H1 (cell line): ENCODE data around the gene NKD2. TPM values are rescaled to one million over a fixed set of nuclear protein-coding genes. Genes with fewer than 3 reads are reported as not detected.

Source experiments
- CTCF ChIA-PET: fragments of 300-600 bp; sonication (Branson Sonifier 250); formaldehyde crosslinking; loops from one replicate; lab custom pipeline; 2021; ENCODE audit not compliant: partially characterized antibody; lab: Charles Lee
- POLR2A ChIA-PET: fragments of 300-600 bp; sonication (Branson Sonifier 250); formaldehyde crosslinking; loops from one replicate; lab custom pipeline; 2021; ENCODE audit warnings: inconsistent platforms; ENCODE audit not compliant: partially characterized antibody; lab: Charles Lee
- DNase-seq, 2 experiments: peaks; one replicate each; pipeline versions ENCODE4 v3.0.0 to v3.0.0-alpha.2; 2010 to 2022; ENCODE audit warnings: low spot score in 2 of 2, low read depth in 1 of 2, mixed read lengths in 1 of 2
- FAIRE-seq: peaks from 2 replicates; lab custom pipeline; 2011; peaks lifted over from hg19 to GRCh38; lab: Jason Lieb, UNC
- H2AFZ ChIP-seq: 2 replicates; pipeline ENCODE4 v1.8.1; 2012; ENCODE audit warnings: low read length, inconsistent platforms
- H2AK5ac ChIP-seq: 2 replicates; pipeline ENCODE4 v1.6.1; 2013; ENCODE audit warnings: low read depth, low read length
- H2BK120ac ChIP-seq: replicated peaks from 2 replicates; pipeline ENCODE3; 2013; ENCODE audit warnings: low read depth, low read length, inconsistent platforms
- H2BK12ac ChIP-seq: 2 replicates; pipeline ENCODE4 v1.6.1; 2013; ENCODE audit warnings: low read depth, low read length
- H2BK15ac ChIP-seq: 2 replicates; pipeline ENCODE4 v1.6.1; 2013; ENCODE audit warnings: low read length
- H2BK20ac ChIP-seq: 2 replicates; pipeline ENCODE4 v1.6.1; 2013; ENCODE audit warnings: low read length
- H2BK5ac ChIP-seq: 2 replicates; pipeline ENCODE4 v1.6.1; 2013; ENCODE audit warnings: low read depth, low read length
- H3K14ac ChIP-seq: 2 replicates; pipeline ENCODE4 v1.6.1; 2013; ENCODE audit warnings: inconsistent platforms; ENCODE audit not compliant: insufficient read length
- H3K18ac ChIP-seq: 2 replicates; pipeline ENCODE4 v1.6.1; 2013; ENCODE audit warnings: low read length; ENCODE audit errors: extremely low read depth
- H3K23ac ChIP-seq: 2 replicates; pipeline ENCODE4 v1.6.1; 2013; ENCODE audit warnings: inconsistent platforms; ENCODE audit not compliant: insufficient read length
- H3K23me2 ChIP-seq: 2 replicates; pipeline ENCODE4 v1.6.1; 2013; ENCODE audit warnings: low read depth, low read length
- H3K27ac ChIP-seq: 2 replicates; pipeline ENCODE4 v1.6.1; 2011; ENCODE audit warnings: low read depth, low read length, inconsistent platforms
- H3K27me3 ChIP-seq, 4 experiments: replicated peaks in 1 of 4; 1 replicate in 1 of 4; 2 replicates in 3 of 4; pipeline versions ENCODE4 v1.6.1 to v1.8.1; 2011 to 2013; ENCODE audit warnings: low read length in 3 of 4, mild to moderate bottlenecking in 3 of 4, inconsistent platforms in 2 of 4, mixed read lengths in 2 of 4, moderate library complexity in 1 of 4; ENCODE audit not compliant: control insufficient read depth in 3 of 4, insufficient read depth in 3 of 4; ENCODE audit errors: extremely low read depth in 1 of 4
- H3K36me3 ChIP-seq, 4 experiments: 2 replicates each; pipeline versions ENCODE4 v1.6.1 to v1.8.1; 2011 to 2013; ENCODE audit warnings: mild to moderate bottlenecking in 4 of 4, low read length in 3 of 4, moderate library complexity in 2 of 4, control low read depth in 1 of 4, inconsistent platforms in 1 of 4; ENCODE audit not compliant: insufficient read depth in 4 of 4, control insufficient read depth in 2 of 4
- H3K4ac ChIP-seq: replicated peaks from 2 replicates; pipeline ENCODE3; 2013; ENCODE audit warnings: low read length, low read depth, mixed read lengths, inconsistent platforms; ENCODE audit not compliant: insufficient read length
- H3K4me1 ChIP-seq, 4 experiments: replicated peaks in 1 of 4; 1 replicate in 1 of 4; 2 replicates in 3 of 4; pipeline versions ENCODE4 v1.6.1 to v1.8.1; 2011 to 2013; ENCODE audit warnings: low read length in 3 of 4, inconsistent platforms in 2 of 4, mixed read lengths in 1 of 4; ENCODE audit not compliant: insufficient read depth in 4 of 4, control insufficient read depth in 3 of 4
- H3K4me2 ChIP-seq, 2 experiments: 2 replicates each; pipeline versions ENCODE4 v1.6.1 to v1.8.1; 2011 to 2013; ENCODE audit warnings: low read depth in 2 of 2, low read length in 2 of 2, control low read depth in 1 of 2, inconsistent platforms in 1 of 2, mild to moderate bottlenecking in 1 of 2; ENCODE audit not compliant: insufficient read depth in 1 of 2
- H3K4me3 ChIP-seq, 4 experiments: fragments of 200-600, 300-600 bp in 1 of 4; sonication (generic), shearing (Covaris generic), sonication (Bioruptor Twin) in 1 of 4; 2 replicates each; pipeline versions ENCODE4 v1.5.1 to v1.8.1; 2011 to 2016; ENCODE audit warnings: low read length in 4 of 4, low read depth in 3 of 4, control low read depth in 2 of 4, inconsistent platforms in 2 of 4, mild to moderate bottlenecking in 2 of 4, mixed read lengths in 1 of 4, moderate library complexity in 1 of 4; ENCODE audit not compliant: insufficient read depth in 2 of 4; ENCODE audit errors: extremely low read depth in 1 of 4
- H3K56ac ChIP-seq: replicated peaks from 2 replicates; pipeline ENCODE3; 2013; ENCODE audit warnings: low read depth, mild to moderate bottlenecking, mixed read lengths, low read length, inconsistent platforms; ENCODE audit not compliant: insufficient read length
- H3K79me1 ChIP-seq: 2 replicates; pipeline ENCODE4 v1.6.1; 2013; ENCODE audit warnings: low read depth, low read length, control low read depth
- H3K79me2 ChIP-seq, 2 experiments: 2 replicates each; pipeline versions ENCODE4 v1.6.1 to v1.8.1; 2012 to 2013; ENCODE audit warnings: low read length in 2 of 2, mild to moderate bottlenecking in 2 of 2, inconsistent platforms in 1 of 2; ENCODE audit not compliant: insufficient read depth in 2 of 2, control insufficient read depth in 1 of 2
- H3K9ac ChIP-seq, 4 experiments: replicated peaks in 1 of 4; 1 replicate in 1 of 4; 2 replicates in 3 of 4; pipeline versions ENCODE4 v1.6.1 to v1.8.1; 2011 to 2013; ENCODE audit warnings: low read depth in 3 of 4, low read length in 3 of 4, control low read depth in 2 of 4, mild to moderate bottlenecking in 2 of 4, moderate library complexity in 2 of 4, inconsistent platforms in 1 of 4; ENCODE audit errors: extremely low read depth in 1 of 4
- H3K9me3 ChIP-seq, 2 experiments: 2 replicates each; pipeline versions ENCODE4 v1.6.1 to v1.8.1; 2012 to 2013; ENCODE audit warnings: mild to moderate bottlenecking in 2 of 2, moderate library complexity in 2 of 2, control low read depth in 1 of 2, inconsistent platforms in 1 of 2, low read depth in 1 of 2, low read length in 1 of 2, mixed read lengths in 1 of 2; ENCODE audit not compliant: insufficient read depth in 2 of 2
- H4K20me1 ChIP-seq, 2 experiments: replicated peaks in 1 of 2; 2 replicates each; pipeline versions ENCODE3 to v1.8.1; 2011 to 2013; ENCODE audit warnings: inconsistent platforms in 2 of 2, low read length in 2 of 2, mild to moderate bottlenecking in 1 of 2; ENCODE audit not compliant: insufficient read depth in 2 of 2, control insufficient read depth in 1 of 2
- H4K5ac ChIP-seq: 2 replicates; pipeline ENCODE4 v1.6.1; 2013; ENCODE audit warnings: low read length, low read depth, mixed read lengths, inconsistent platforms; ENCODE audit not compliant: insufficient read length
- H4K8ac ChIP-seq: 2 replicates; pipeline ENCODE4 v1.8.0; 2013; ENCODE audit warnings: mild to moderate bottlenecking, moderate library complexity, low read length, inconsistent platforms; ENCODE audit not compliant: insufficient read depth; ENCODE audit errors: extremely low read depth
- H4K91ac ChIP-seq: replicated peaks from 2 replicates; pipeline ENCODE3; 2013; ENCODE audit warnings: low read length, mixed read lengths, inconsistent platforms; ENCODE audit not compliant: insufficient read length
- BCL11A ChIP-seq, 2 experiments: IDR thresholded peaks; one replicate each; pipeline ENCODE4 v1.6.1; 2011; ENCODE audit warnings: low read depth in 2 of 2, low read length in 2 of 2, mild to moderate bottlenecking in 2 of 2
- GTF2F1 ChIP-seq: IDR thresholded peaks from 2 replicates; pipeline ENCODE4 v1.6.1; 2012; ENCODE audit warnings: low read depth, low read length, improper control_type of control experiment, borderline replicate concordance
- HDAC6 ChIP-seq: IDR thresholded peaks from one replicate; pipeline ENCODE4 v1.7.1; 2012; ENCODE audit warnings: low read depth, mild to moderate bottlenecking, inconsistent platforms, low read length, moderate library complexity
- PHF8 ChIP-seq: fragments of 200-600 bp; sonication (generic); conservative IDR thresholded peaks from 2 replicates; pipeline ENCODE4 v1.7.1; 2012; ENCODE audit warnings: low read depth, mild to moderate bottlenecking, inconsistent platforms, low read length, moderate library complexity
- POLR2AphosphoS5 ChIP-seq: IDR thresholded peaks from 2 replicates; pipeline ENCODE4 v1.6.1; 2011; ENCODE audit warnings: low read depth, low read length
- SIX5 ChIP-seq: IDR thresholded peaks from 2 replicates; pipeline ENCODE4 v1.6.1; 2011; ENCODE audit warnings: mild to moderate bottlenecking, low read depth, low read length
- SP1 ChIP-seq: IDR thresholded peaks from 2 replicates; pipeline ENCODE4 v1.6.1; 2011; ENCODE audit warnings: low read depth, low read length
- SP4 ChIP-seq: IDR thresholded peaks from 2 replicates; pipeline ENCODE4 v1.6.1; 2012; ENCODE audit warnings: low read length, inconsistent platforms
- YY1 ChIP-seq: IDR thresholded peaks from 2 replicates; pipeline ENCODE4 v1.6.1; 2011; ENCODE audit warnings: low read depth, mild to moderate bottlenecking, low read length
- ZNF274 ChIP-seq: IDR thresholded peaks from 2 replicates; pipeline ENCODE4 v1.7.0; 2012; ENCODE audit warnings: low read length, borderline replicate concordance; ENCODE audit errors: extremely low read depth
- WGBS, 2 experiments: shearing (Covaris generic) in 1 of 2; methylation state at CpG; one replicate each; pipeline versions ENCODE4 v1.1.6 to v1.1.7; 2013 to 2015; ENCODE audit warnings: low lambda C conversion rate in 2 of 2, mixed read lengths in 2 of 2, inconsistent platforms in 1 of 2, low coverage in 1 of 2, missing lambda C conversion rate in 1 of 2; ENCODE audit not compliant: insufficient replicate concordance in 2 of 2, insufficient coverage in 1 of 2, insufficient read length in 1 of 2; ENCODE audit errors: extremely low coverage in 1 of 2, missing lambda C conversion rate in 1 of 2; 5-methylcytosine and 5-hydroxymethylcytosine counted together
- polyA plus RNA-seq, 7 experiments: library from polyadenylated mRNA; depleted of rRNA in 3 of 7; stranded (reverse) in 5 of 7; unstranded in 2 of 7; fragments of >200 nt in 5 of 7; fragments of 200-250 nt in 2 of 7; gene quantifications; 1 replicate in 5 of 7; 2 replicates in 1 of 7; 4 replicates in 1 of 7; pipeline versions ENCODE4 v1.2.1 to v1.2.3, GENCODE V29; 2011 to 2013; ENCODE audit warnings: missing spikeins in 2 of 7, mixed read lengths in 2 of 7
- total RNA-seq: library from RNA; stranded (reverse); fragmentation: NEBNext Ultra II Directional; extraction: Animal tissue kit (Norgen Biotek cat#: 25700); gene quantifications from 2 replicates; pipeline ENCODE4 v1.2.1, GENCODE V29; 2021
- TF ChIP-seq, protein P1 (sequence below): IDR thresholded peaks from 2 replicates; pipeline ENCODE4 v1.6.1; 2011; ENCODE audit warnings: low read depth, mild to moderate bottlenecking, low read length; ENCODE audit not compliant: insufficient read depth
- TF ChIP-seq, protein P2 (sequence below), 3 experiments: IDR thresholded peaks; 1 replicate in 2 of 3; 2 replicates in 1 of 3; pipeline versions ENCODE4 v1.5.1 to v1.6.1; 2011; ENCODE audit warnings: low read length in 3 of 3, mild to moderate bottlenecking in 3 of 3, inconsistent platforms in 2 of 3, low read depth in 1 of 3, moderate library complexity in 1 of 3; ENCODE audit not compliant: insufficient read depth in 1 of 3; ENCODE audit errors: control extremely low read depth in 1 of 3

NKD2 gene
- total and polyA plus RNA-seq, 2 of the 8 experiments (the other 6 are each of a cell fraction or from before 2014, with no cell fraction given), result 5.5 to 7.9 TPM

DNA sequence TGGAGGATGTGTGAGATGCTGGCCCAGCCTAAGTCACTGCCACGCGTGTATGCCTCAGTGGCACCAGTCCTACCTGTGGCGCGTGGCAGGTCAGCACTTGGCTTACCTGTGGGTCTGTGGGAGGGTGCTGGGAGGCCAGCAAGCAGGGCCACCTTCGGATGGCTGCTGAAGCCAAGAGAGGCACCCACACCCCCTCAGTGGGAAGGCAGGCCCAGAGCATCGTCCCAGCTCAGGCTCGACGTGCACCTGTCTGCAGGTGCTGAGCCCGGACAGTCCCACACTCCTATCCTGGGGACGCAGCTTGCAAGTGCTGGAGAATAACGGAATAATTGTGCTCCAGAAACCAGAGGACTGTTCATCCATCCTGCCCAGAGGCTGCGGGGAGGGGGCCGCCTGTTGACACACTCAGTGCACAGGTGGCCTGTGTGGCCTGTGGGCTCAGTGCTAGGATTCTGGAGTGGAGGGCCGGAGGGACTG, 24.0 kb downstream of the NKD2 start:
- Histone ChIP-seq H3K18ac (no peak overlapping the region), H2AK5ac (no peak overlapping the region), H3K14ac (no peak overlapping the region), H3K4me1 (peaks cover 0 to 3% (median 1%) of the 10 kb centered on the region in 4 experiments; a peak in 3 of 7 replicates), H3K23ac (no peak overlapping the region), H2BK120ac (no peak overlapping the region), H2AFZ (no peak overlapping the region), H4K91ac (no peak overlapping the region), H2BK15ac (no peak overlapping the region), H3K4me2 (no peak overlapping the region), H3K4ac (no peak overlapping the region), H4K5ac (no peak overlapping the region), H3K4me3 (no peak overlapping the region), H3K79me1 (no peaks in the 10 kb centered on the region), H2BK20ac (no peak overlapping the region), H3K9me3 (no peaks in the 10 kb centered on the region), H3K9ac (no peak overlapping the region), H4K8ac (no peak overlapping the region), H3K23me2 (peaks cover 1% of the 10 kb centered on the region; the same call in 1 of the 2 replicates), H3K36me3 (no peaks in the 10 kb centered on the region), H3K56ac (no peak overlapping the region), H2BK12ac (no peak overlapping the region), H3K79me2 (no peaks in the 10 kb centered on the region), H3K27ac (no peak overlapping the region), H3K27me3 (no peaks in the 10 kb centered on the region), H4K20me1 (peaks cover 0 to 2% of the 10 kb centered on the region in 2 experiments), H2BK5ac (no peak overlapping the region)
- POLR2A ChIA-PET, result no interaction called here
- CTCF ChIA-PET, result interaction anchor here (1.2 to 3.3 kb wide), 4 partner anchors 13 to 115 kb away, joined by 3 to 10 read pairs (median 7); partner anchors contain the start of gene NKD2
- no peak for DNase-seq
- FAIRE-seq, result no peak
- WGBS, 2 experiments, result 90% methylated on average over 14 of the region's 14 CpGs; no CpG with 5 or more reads in 1 of the 2 experiments
- TF ChIP-seq ZNF274 (no peak), GTF2F1 (no peak), PHF8 (no peak), SIX5 (no peak), SP4 (no peak), HDAC6 (no peak), SP1 (no peak), POLR2AphosphoS5 (no peak), BCL11A (IDR thresholded peaks at IDR 0.05; ENCODE audit: low read depth in 2 of 2, low read length in 2 of 2) (no peak), YY1 (no peak)
- TF ChIP-seq, protein P1, sequence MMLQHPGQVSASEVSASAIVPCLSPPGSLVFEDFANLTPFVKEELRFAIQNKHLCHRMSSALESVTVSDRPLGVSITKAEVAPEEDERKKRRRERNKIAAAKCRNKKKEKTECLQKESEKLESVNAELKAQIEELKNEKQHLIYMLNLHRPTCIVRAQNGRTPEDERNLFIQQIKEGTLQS, result no peak
- TF ChIP-seq, protein P2, sequence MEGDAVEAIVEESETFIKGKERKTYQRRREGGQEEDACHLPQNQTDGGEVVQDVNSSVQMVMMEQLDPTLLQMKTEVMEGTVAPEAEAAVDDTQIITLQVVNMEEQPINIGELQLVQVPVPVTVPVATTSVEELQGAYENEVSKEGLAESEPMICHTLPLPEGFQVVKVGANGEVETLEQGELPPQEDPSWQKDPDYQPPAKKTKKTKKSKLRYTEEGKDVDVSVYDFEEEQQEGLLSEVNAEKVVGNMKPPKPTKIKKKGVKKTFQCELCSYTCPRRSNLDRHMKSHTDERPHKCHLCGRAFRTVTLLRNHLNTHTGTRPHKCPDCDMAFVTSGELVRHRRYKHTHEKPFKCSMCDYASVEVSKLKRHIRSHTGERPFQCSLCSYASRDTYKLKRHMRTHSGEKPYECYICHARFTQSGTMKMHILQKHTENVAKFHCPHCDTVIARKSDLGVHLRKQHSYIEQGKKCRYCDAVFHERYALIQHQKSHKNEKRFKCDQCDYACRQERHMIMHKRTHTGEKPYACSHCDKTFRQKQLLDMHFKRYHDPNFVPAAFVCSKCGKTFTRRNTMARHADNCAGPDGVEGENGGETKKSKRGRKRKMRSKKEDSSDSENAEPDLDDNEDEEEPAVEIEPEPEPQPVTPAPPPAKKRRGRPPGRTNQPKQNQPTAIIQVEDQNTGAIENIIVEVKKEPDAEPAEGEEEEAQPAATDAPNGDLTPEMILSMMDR (IDR thresholded peaks at IDR 0.05; ENCODE audit: control extremely low read depth in 1 of 3, insufficient read depth in 1 of 3, low read depth in 1 of 3, low read length in 3 of 3), result no peak
